Stomach (tissue), 9 donors: Measurements from ENCODE around the gene PSMD7. TPM values are rescaled to one million over a fixed set of nuclear protein-coding genes. Genes with fewer than 3 reads are reported as not detected.
A peak's percentile ranks its signal among the peaks of the same experiment; 100 is the strongest.

Experiments used
- DNase-seq, 2 donors: peaks; one replicate each; pipeline versions ENCODE4 v3.0.0 to v3.0.0-alpha.2; 2013 to 2019
- H3K27ac ChIP-seq, 5 donors: fragments of 200-600 bp in 4 of 5; sonication (generic) in 4 of 5; one replicate each; pipeline ENCODE4 v1.5.1; 2013 to 2019; ENCODE audit warnings: mild to moderate bottlenecking in 1 of 5, moderate library complexity in 1 of 5
- H3K27me3 ChIP-seq, 3 donors: fragments of 200-600 bp; sonication (generic); one replicate each; pipeline ENCODE4 v1.5.1; 2017 to 2019; ENCODE audit warnings: mixed run types in 1 of 3
- H3K36me3 ChIP-seq, 4 donors: fragments of 200-600 bp; sonication (generic); 1 replicate in 3 of 4; 2 replicates in 1 of 4; pipeline ENCODE4 v1.5.1; 2016 to 2019
- H3K4me1 ChIP-seq, 4 donors: fragments of 200-600 bp; sonication (generic); one replicate each; pipeline ENCODE4 v1.5.1; 2016 to 2019
- H3K4me3 ChIP-seq, 4 donors: fragments of 200-600 bp; sonication (generic) in 3 of 4; one replicate each; pipeline ENCODE4 v1.5.1; 2016 to 2019; ENCODE audit warnings: mild to moderate bottlenecking in 1 of 4
- H3K9me3 ChIP-seq, 4 donors: fragments of 200-600 bp; sonication (generic); one replicate each; pipeline ENCODE4 v1.5.1; 2016 to 2019
- EP300 ChIP-seq: sonication (generic); formaldehyde crosslinking; IDR thresholded peaks from one replicate; pipeline ENCODE4 v1.6.1; 2017; ENCODE audit warnings: antibody characterized with exemption
- POLR2A ChIP-seq, 4 donors: fragments of 450-650 bp; IDR thresholded peaks; one replicate each; pipeline ENCODE4 v1.6.1; 2016; ENCODE audit warnings: antibody characterized with exemption in 4 of 4, control low read depth in 2 of 4, mild to moderate bottlenecking in 1 of 4, moderate library complexity in 1 of 4
- POLR2AphosphoS5 ChIP-seq, 3 donors: sonication (generic); formaldehyde crosslinking; IDR thresholded peaks; one replicate each; pipeline ENCODE4 v1.6.1; 2016; ENCODE audit warnings: antibody characterized with exemption in 3 of 3
- WGBS, 5 donors: extraction: QIAGEN DNeasy Blood & Tissue Kit in 3 of 5; methylation state at CpG; one replicate each; pipeline versions ENCODE4 v1.1.5 to v1.1.7; 2013 to 2018; 5-methylcytosine and 5-hydroxymethylcytosine counted together
- intact Hi-C: fragments of 100-400 bp; cut with DNase I; formaldehyde crosslinking; loops from one replicate; pipeline ENCODE4 v1.15.1; 2023; ENCODE audit warnings: low total_unique reads
- polyA plus RNA-seq, 3 donors: library from polyadenylated mRNA; stranded (reverse); fragments of 200-250 nt; gene quantifications; one replicate each; pipeline ENCODE4 v1.2.3, GENCODE V29; 2013
- total RNA-seq, 5 donors: library from RNA; depleted of rRNA; stranded (reverse); fragments of >200 nt; gene quantifications; one replicate each; pipeline versions ENCODE4 v1.1.0 to v1.2.3, GENCODE V29; 2014 to 2016
- TF ChIP-seq, protein P1 (sequence below), 7 experiments: fragments of 450-650 bp in 4 of 7; fragments of 200-600 bp in 3 of 7; sonication (generic) in 3 of 7; IDR thresholded peaks; one replicate each; pipeline ENCODE4 v1.5.1; 2016 to 2019; ENCODE audit warnings: antibody characterized with exemption in 7 of 7, control low read depth in 2 of 7, mild to moderate bottlenecking in 1 of 7
- donor health status: healthy with polysubstance abuse.
- donor health status: Bipolar disorder and iron deficiency.
- donor health status: healthy.

PSMD7 gene
- total and polyA plus RNA-seq, 8 donors, result 9.3 to 93.1 (median 48.0) TPM

DNA sequence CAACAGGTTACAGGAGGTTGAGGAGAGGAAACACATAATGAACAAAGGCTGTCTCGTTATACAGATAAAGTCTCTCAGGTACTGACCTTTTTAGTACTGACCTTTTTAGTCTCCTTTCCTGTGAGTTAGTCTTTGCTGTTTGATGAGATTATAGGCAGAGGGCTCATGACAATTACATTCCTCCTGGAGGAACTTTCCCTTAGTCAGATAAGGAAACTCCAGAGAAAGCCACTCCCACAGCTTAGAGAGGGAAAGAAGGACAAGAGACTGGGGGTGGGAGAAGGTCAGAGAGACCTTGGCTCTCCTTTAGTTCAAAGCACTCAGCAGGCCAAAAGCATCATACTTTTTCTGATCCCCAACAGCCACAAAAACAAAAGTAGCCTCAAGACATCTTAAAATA is 15.3 kb upstream of the PSMD7 start:
- DNase-seq, result peak in 1 of 2 donors; percentile 51
- Histone ChIP-seq H3K4me1 (no peaks in the 10 kb centered on the region), H3K27me3 (no peaks in the 10 kb centered on the region), H3K27ac (no peak overlapping the region), H3K9me3 (no peaks in the 10 kb centered on the region), H3K36me3 (no peaks in the 10 kb centered on the region), H3K4me3 (no peak overlapping the region)
- TF ChIP-seq, protein P1, sequence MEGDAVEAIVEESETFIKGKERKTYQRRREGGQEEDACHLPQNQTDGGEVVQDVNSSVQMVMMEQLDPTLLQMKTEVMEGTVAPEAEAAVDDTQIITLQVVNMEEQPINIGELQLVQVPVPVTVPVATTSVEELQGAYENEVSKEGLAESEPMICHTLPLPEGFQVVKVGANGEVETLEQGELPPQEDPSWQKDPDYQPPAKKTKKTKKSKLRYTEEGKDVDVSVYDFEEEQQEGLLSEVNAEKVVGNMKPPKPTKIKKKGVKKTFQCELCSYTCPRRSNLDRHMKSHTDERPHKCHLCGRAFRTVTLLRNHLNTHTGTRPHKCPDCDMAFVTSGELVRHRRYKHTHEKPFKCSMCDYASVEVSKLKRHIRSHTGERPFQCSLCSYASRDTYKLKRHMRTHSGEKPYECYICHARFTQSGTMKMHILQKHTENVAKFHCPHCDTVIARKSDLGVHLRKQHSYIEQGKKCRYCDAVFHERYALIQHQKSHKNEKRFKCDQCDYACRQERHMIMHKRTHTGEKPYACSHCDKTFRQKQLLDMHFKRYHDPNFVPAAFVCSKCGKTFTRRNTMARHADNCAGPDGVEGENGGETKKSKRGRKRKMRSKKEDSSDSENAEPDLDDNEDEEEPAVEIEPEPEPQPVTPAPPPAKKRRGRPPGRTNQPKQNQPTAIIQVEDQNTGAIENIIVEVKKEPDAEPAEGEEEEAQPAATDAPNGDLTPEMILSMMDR (IDR thresholded peaks at IDR 0.05), result no peak
- TF ChIP-seq EP300, result no peak
- no peak for TF ChIP-seq POLR2A (IDR thresholded peaks at IDR 0.05)
- no peak for TF ChIP-seq POLR2AphosphoS5 (IDR thresholded peaks at IDR 0.05)
- intact Hi-C loops, result no loop called here
- WGBS, 5 donors, result 9 to 40% (median 33%) methylated on average over 1 of the region's 1 CpG

DNA sequence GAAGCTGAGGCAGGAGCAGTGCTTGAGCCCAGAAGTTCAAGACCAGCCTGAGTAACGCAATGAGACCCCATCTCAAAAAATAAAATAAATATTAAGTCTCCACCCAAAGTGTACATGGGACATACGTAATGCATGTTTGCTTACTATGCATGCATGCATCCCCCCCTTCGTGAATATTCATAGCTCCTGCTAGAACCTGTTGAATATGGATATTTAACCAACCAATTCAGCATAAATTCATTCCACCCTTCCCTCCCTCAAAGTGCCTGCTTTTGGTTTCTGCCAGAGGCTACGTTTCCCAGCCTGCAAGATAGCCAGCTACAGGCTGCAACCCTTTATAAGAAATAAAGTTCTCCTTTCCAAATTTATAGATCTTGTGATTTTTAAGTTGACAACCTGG is 12.9 kb upstream of the PSMD7 start:
- WGBS, 5 donors, result 85 to 92% (median 88%) methylated on average over 4 of the region's 4 CpGs
- Histone ChIP-seq H3K4me3 (no peak overlapping the region), H3K9me3 (no peaks in the 10 kb centered on the region), H3K27ac (no peak overlapping the region), H3K36me3 (no peaks in the 10 kb centered on the region), H3K27me3 (no peaks in the 10 kb centered on the region), H3K4me1 (no peaks in the 10 kb centered on the region)
- no peak for DNase-seq
- TF ChIP-seq, protein P1 (IDR thresholded peaks at IDR 0.05), result no peak
- TF ChIP-seq EP300, result no peak
- TF ChIP-seq POLR2AphosphoS5 (IDR thresholded peaks at IDR 0.05), result no peak
- no peak for TF ChIP-seq POLR2A (IDR thresholded peaks at IDR 0.05)
- intact Hi-C loops, result no loop called here

DNA sequence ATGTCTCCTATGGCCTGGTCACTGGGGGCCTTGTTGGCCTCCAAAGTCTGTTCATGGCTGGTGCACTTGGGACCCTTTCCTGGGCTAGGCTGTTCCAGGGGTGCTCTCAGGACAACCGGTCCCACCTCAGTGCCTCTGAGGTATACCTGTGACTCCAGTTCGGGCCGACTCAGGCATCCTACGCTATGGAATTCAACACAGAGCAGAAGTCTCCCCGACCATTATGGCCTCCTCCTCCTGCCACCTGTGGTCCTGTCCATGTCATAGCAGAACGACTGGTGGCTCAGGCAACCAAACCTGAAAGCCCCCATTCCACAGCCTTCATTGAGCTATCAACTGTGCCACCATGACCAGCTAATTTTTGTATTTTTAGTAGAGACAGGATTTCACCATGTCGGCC is 8.5 kb upstream of the PSMD7 start:
- DNase-seq, result no peak
- TF ChIP-seq, protein P1 (IDR thresholded peaks at IDR 0.05), result no peak
- no peak for TF ChIP-seq EP300
- TF ChIP-seq POLR2A (IDR thresholded peaks at IDR 0.05), result no peak
- no peak for TF ChIP-seq POLR2AphosphoS5 (IDR thresholded peaks at IDR 0.05)
- intact Hi-C loops, result no loop called here
- Histone ChIP-seq H3K4me3 (no peak overlapping the region), H3K36me3 (peaks cover 0 to 10% (median 0%) of the 10 kb centered on the region in 4 donors), H3K27me3 (no peaks in the 10 kb centered on the region), H3K9me3 (peaks cover 7 to 13% (median 10%) of the 10 kb centered on the region in 4 donors), H3K4me1 (no peaks in the 10 kb centered on the region), H3K27ac (no peak overlapping the region)
- 91 to 96% (median 93%) methylated on average over 7 of the region's 7 CpGs for WGBS, 5 donors

DNA sequence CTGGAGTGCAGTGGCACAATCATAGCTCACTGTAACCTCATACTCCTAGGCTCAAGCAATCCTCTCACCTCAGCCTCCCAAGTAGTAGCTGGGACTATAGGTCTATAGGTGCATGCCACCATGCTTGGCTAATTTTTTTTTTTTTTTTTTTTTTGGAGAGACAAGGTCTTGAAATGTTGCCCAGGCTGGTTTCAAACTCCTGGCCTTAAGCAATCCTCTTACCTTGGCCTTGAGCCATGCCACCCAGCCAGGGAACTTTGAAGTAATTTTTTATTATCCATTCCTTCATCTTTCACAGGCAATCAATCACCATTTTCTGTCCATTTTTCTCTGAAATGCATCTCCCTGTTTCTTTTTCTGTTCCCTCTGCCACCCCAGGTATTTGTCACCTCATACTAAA is 6.3 kb upstream of the PSMD7 start:
- TF ChIP-seq, protein P1 (IDR thresholded peaks at IDR 0.05), result no peak
- TF ChIP-seq EP300, result no peak
- no peak for TF ChIP-seq POLR2AphosphoS5 (IDR thresholded peaks at IDR 0.05)

More for the DNA sequence above, 6.3 kb upstream of the PSMD7 start:
- peaks cover 7 to 13% (median 10%) of the 10 kb centered on the region in 4 donors for H3K9me3 ChIP-seq
- H3K27ac ChIP-seq, result no peak overlapping the region
- intact Hi-C loops, result no loop called here
- peaks cover 0 to 10% (median 0%) of the 10 kb centered on the region in 4 donors for H3K36me3 ChIP-seq
- H3K4me3 ChIP-seq, result no peak overlapping the region
- H3K27me3 ChIP-seq, result no peaks in the 10 kb centered on the region
- no peak for DNase-seq
- peaks cover 1 to 4% (median 4%) of the 10 kb centered on the region in 4 donors for H3K4me1 ChIP-seq
